HG03342 (cell line): Measurements from ENCODE around the gene RAB29.
"Not testable (repeated sequence)": the region's sequence is repeated elsewhere in the genome, so short reads cannot be mapped to it uniquely, and the experiment has no call there.

ENCODE experiments used
- ATAC-seq: cut with Tn5 transposase; IDR thresholded peaks from one replicate; pipeline ENCODE4 v1.9.1; 2021; ENCODE audit warnings: mild to moderate bottlenecking, moderate library complexity; ENCODE audit not compliant: unreplicated experiment

RAB29 gene

DNA sequence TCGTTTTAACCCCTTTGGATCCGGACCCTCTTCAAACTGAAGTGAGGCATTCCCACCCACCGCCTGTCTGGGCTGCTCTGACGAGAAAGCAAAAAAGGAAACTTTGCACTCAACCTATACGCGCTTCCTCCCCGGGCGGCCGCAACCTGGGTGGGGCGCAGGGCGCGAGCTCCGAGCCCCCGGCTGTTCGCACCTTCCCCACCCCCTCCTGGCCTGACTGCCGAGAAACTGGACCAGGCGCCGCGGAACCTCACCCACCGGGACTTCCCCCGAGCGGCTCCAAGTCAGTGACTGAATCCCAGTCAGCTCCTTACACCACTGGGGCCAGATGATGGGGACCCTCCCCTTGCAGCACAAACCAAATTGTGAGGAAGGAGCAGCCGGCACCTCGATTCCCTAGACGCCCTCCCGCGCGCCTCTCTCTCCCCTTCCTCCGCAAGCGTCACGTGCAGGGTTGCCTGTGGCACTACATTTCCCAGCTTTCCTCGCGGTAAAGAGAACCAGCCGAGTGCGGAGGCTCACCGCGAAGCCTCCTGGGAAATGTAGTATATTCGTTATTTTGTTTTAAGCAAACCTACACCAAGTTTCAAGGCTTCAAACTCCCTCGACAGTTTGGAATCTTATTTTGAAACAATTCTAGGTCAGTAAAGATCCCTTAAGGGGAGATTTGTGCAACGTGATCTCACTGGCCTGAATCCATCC, at the start of gene RAB29:
RAB29 (minus strand) TSS at position 468 of the 702 bp plus-strand sequence. CDS start 526 bp downstream, outside the sequence.
- ATAC-seq = peak; percentile 87

DNA sequence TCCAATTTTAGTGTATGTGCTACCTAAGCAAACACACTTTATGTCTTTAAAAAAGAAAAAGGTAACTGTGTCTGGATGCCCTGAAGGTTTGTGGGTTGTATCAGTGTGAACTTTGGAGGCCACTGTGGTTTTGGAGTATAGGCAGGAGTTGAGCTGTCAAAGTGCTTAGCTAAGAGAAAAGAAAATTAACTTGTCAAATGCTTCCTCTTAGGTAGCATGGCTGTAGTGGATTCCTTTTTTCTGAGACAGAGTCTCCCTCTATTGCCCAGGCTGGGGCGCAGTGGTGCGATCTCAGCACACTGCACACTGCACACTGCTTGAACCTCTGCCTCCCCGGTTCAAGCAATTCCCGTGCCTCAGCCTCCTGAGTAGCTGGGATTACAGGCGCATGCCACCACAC, 48.9 kb upstream of the RAB29 start:
- no peak for ATAC-seq

GRCh38 chr1:205823260-205823659, 48.0 kb upstream of the RAB29 start:
- ATAC-seq = not testable (repeated sequence)

DNA sequence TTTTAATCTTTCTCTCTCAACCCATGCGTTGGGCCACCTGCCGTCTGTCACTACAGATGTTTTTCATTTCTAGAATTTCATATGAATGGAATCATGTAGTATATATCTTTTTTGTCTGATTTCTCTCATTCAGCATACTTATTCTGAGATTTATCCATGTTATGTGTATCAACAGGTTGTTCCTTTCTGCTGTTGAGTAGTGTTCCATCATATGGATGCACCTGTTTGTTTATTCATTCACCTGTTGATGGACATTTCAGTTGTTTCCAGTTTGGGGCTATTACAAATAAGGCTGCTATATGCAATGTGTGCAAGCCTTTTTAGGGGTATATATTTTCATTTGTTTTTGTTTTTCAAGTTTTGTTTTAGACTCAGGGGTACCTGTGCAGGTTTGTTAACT, 47.1 kb upstream of the RAB29 start:
- ATAC-seq = no peak

GRCh38 chr1:205817988-205818387, 42.7 kb upstream of the RAB29 start:
- no peak for ATAC-seq

GRCh38 chr1:205817364-205817763, 42.1 kb upstream of the RAB29 start:
- ATAC-seq = no peak

GRCh38 chr1:205813755-205814058, 38.4 kb upstream of the RAB29 start:
- ATAC-seq = no peak

- peak; percentile 84 for ATAC-seq
Observed at GRCh38 chr1:205812878-205813754, 37.8 kb upstream of the RAB29 start, which contains the start of gene SLC41A1. Gene SLC41A1, minus strand, starts transcription at chr1:205813198. Its CDS starts 2,757 bp downstream, at chr1:205810441.

- peak; percentile 20 for ATAC-seq
Observed at GRCh38 chr1:205812271-205812877, 37.1 kb upstream of the RAB29 start.

DNA sequence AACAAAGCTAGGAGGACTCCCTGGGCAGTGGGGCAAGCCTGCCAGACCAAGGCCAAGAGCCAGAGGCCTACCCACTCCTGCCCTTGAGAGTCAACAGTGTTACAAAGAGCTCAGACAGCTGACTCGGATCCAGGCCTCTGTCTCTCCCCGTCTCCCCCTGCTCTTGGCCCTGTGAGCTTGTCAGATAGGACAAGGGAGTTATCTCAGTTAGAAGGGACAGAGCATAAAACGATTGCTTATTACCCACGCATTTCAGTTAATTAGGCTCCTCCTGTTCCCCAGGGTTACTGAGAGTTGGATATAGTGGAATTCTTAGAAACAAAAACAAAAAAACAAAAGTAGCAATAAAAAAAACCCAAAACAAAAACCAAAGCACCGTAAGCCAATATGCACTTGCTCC, 36.4 kb upstream of the RAB29 start:
- no peak for ATAC-seq

GRCh38 chr1:205810448-205811157, 35.3 kb upstream of the RAB29 start:
- no peak for ATAC-seq

DNA sequence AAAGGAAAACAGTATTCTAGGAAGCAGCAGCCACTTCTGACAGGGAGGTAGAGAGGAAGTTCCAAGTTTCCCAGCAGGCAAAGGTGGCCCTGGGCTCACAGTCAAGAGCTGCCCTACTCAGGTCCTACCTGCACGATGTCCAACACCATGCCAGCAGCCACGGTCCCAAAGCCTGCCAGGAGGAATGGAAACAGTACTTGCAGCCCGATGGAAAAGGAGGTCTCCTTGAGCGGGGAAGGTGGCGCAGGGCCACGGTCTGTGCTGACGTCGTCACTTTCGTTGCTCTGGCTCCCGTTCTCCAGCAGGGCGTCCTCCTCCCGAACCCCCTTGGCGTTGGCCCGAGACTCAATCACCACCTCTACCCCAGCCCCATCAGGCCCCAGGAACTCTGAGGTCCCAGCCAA, 34.7 kb upstream of the RAB29 start:
- ATAC-seq = no peak

DNA sequence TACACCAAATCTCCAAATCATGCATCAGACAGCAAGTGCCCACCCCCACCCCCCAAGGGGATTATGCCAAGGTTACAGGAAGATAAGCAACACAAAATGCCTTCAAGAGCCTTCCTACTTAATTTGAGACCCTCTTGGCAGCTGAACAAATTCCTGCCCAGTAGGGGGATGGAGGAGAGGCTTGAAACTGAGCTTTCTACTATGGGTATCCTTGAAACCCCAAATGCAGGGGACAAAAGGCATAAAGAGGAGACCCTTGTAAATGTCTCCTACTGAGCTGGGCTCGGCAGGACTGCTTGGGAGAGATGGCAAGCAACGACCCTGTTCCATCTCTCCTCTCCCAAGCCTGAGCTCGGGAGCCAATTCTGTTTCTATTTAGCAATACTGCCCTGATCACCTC, 34.2 kb upstream of the RAB29 start:
- no peak for ATAC-seq

- ATAC-seq = no peak
Observed at GRCh38 chr1:205805082-205805711, 29.9 kb upstream of the RAB29 start.

GRCh38 chr1:205804605-205805004, 29.3 kb upstream of the RAB29 start:
- ATAC-seq = no peak

DNA sequence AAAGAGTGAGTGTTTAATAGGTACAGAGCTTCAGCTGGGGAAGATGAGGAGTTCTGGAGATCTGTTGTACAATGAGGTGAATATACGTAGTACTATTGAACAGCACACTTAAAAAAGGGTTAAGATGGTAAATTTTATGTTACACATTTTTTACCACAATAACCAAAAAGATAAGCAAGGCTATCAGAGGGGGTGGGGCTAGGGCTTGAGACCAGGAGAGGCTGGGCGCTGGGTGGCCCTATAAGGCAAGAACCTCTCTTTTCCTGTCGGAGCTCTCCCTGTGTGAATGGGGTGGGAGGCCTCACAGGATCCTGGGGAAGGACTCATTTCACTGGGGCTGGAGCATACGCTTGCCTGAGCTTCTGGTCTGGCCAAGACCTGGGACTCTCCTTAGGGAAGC, 28.7 kb upstream of the RAB29 start:
- ATAC-seq = no peak

DNA sequence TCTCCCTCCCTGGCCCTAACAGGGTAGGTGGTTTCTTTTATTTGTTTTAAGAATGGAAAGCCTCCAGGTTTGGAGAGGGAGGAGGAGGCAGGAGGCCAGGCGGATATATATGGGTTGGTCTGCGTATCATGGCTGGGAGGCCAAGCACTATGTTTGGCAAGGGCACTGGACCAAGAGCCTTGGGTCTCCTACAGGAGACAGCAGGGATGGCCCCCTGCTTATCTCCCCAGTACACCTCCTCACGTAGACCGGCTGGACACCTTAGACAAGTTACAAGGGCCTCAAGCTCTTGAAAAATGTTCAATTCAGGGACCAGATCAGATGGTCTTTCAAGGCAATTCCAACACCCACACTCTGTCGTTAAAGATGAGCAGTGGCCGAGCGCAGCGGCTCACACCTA, 26.8 kb upstream of the RAB29 start:
- ATAC-seq = no peak

- no peak for ATAC-seq
Observed at GRCh38 chr1:205800981-205801703, 25.9 kb upstream of the RAB29 start.

- no peak for ATAC-seq
Observed at GRCh38 chr1:205800427-205800826, 25.1 kb upstream of the RAB29 start.

- ATAC-seq = no peak
Observed at GRCh38 chr1:205798577-205798976, 23.3 kb upstream of the RAB29 start.
